HG02623 (cell line): ENCODE measurements around the gene CHTOP.
"Not testable (repeated sequence)": the region's sequence is repeated elsewhere in the genome, so short reads cannot be mapped to it uniquely, and the experiment has no call there.

Source experiments
- ATAC-seq: cut with Tn5 transposase; IDR thresholded peaks from one replicate; pipeline ENCODE4 v1.9.1; 2021; ENCODE audit warnings: moderate library complexity; ENCODE audit not compliant: unreplicated experiment

CHTOP gene

GRCh38 chr1:153658400-153659174 lies 24.7 kb downstream of the CHTOP start, which contains the start of gene SNAPIN:
TSS of gene SNAPIN (plus strand) at chr1:153658703. CDS start at chr1:153658744, 41 bp downstream.
- peak; percentile 94 for ATAC-seq

DNA sequence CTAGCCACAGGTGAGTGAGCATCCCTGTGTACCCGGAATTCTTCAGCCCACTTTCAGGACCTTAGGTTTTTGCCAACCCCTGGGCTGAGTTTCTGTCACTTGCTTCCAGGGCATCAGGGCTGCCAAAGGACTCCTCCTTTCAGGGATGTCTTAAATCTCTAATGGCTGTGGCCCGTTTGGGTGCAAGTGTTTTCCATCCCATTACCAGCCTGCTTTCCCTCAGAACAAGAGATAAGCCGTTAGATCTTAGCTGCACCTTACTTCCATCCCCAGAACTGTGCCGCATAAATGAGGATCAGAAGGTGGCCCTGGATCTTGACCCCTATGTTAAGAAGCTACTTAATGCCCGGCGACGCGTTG lies 25.3 kb downstream of the CHTOP start:
- ATAC-seq, result no peak

DNA sequence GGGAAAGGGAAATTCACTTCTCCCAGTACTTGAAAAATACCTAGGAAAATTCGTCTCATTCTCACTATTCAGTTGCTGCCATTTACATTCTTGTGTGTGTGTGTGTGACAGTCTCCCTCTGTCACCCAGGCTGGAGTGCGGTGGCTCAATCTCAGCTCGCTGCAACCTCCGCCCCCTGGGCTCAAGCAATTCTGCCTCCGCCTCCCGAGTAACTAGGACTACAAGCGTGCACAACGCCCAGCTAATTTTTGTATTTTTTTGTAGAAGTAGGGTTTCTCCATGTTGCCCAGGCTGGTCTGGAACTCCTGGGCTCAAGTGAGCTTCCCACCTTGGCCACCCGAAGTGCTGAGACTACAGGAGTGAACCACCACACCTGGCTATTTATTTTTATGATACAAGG lies 25.8 kb downstream of the CHTOP start:
- no peak for ATAC-seq

GRCh38 chr1:153661111-153661708 lies 27.3 kb downstream of the CHTOP start:
- ATAC-seq, result no peak

GRCh38 chr1:153662269-153662668 lies 28.4 kb downstream of the CHTOP start:
- ATAC-seq, result no peak

- ATAC-seq, result no peak
These were observed 29.3 kb downstream of the CHTOP start for GRCh38 chr1:153663211-153663610.

DNA sequence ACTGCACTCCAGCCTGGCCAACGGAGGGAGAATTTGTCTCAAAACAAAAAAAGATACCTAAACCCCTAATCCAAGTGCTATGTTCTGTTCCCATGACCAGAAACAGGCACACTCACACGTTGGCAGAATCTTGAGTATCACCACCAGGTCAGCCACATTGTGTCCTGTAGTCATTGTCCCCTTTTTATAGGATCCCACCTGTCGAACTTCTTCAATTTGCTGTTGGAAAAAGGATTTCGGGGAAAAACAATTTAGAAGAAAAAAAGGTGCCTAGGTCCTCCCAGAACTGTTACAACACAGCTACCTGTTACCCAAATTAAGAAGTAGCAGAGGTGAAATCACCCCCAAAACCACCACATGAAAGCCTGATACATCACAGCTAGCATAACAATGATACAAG lies 33.6 kb downstream of the CHTOP start:
- no peak for ATAC-seq

DNA sequence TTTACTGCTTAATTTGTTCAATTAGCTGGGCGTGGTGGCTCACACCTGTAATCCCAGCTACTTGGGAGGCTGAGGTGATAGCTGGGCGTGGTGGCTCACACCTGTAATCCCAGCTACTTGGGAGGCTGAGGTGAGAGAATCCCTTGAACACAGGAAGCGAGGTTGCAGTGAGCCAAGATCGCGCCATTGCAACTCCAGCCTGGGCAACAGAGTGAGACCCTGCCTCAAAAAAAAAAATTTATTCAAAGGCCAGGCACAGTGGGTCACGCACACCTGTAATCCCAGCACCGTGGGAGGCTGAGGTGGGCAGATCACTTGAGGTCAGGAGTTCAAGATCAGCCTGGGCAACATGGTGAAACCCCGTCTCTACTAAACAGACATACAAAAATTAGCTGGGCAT lies 34.8 kb downstream of the CHTOP start:
- not testable (repeated sequence) for ATAC-seq

DNA sequence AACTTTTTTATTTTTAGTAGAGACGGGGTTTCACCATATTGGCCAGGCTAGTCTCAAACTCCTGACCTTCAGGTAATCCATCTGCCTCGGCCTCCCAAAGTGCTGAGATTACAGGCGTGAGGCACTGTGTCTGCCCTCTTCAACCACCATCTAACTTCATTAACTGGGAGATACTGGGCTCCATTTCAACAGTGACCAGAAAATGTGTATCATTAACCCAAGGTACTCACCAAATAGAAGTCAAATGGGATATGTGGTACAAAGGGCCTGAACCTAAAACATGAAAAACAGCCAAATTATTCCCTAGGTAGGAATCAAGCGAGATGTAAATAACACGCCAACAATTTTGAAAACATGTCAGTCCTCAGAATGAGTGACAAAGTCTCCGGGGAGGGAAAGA lies 35.7 kb downstream of the CHTOP start:
- ATAC-seq, result no peak

- ATAC-seq, result no peak
These were observed 36.5 kb downstream of the CHTOP start for GRCh38 chr1:153670257-153670858.

DNA sequence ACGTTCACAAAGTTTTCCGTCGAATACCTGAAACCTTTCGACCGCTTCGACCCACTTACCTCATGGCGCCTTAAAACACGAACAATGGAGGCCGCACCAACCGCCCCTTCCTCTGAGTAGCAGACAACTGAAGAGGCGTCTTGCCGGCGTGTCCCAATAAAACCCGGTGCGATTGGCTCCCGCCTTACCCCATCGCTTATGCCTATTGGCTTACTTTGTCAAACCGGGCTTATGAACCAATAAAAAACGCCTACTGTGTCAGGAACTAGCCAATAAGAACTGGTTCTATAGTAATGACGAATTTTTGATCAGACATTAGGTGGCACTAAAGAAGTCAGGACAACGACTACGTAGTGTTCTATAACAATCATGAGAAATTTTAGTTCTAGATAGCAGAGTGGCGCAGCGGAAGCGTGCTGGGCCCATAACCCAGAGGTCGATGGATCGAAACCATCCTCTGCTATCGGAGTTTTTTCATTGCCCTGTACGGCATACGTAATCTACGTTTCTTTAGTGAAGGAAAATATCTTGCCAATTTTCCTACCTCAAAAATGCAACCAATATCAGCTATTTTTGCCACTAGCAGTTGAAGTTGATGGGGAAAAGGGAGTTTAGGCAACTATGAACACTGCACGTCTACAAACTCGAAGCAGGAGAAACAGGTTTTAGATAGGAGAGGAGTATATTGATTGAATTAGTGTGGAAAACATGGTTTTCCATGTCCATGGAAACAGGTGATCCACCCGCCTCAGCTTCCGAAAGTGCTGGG lies 37.2 kb downstream of the CHTOP start, which contains the start of gene ILF2:
TSS of gene ILF2 (minus strand) at position 135 of the 769 bp plus-strand sequence. CDS start at position 64, 71 bp downstream.
- ATAC-seq, result peak; percentile 96

DNA sequence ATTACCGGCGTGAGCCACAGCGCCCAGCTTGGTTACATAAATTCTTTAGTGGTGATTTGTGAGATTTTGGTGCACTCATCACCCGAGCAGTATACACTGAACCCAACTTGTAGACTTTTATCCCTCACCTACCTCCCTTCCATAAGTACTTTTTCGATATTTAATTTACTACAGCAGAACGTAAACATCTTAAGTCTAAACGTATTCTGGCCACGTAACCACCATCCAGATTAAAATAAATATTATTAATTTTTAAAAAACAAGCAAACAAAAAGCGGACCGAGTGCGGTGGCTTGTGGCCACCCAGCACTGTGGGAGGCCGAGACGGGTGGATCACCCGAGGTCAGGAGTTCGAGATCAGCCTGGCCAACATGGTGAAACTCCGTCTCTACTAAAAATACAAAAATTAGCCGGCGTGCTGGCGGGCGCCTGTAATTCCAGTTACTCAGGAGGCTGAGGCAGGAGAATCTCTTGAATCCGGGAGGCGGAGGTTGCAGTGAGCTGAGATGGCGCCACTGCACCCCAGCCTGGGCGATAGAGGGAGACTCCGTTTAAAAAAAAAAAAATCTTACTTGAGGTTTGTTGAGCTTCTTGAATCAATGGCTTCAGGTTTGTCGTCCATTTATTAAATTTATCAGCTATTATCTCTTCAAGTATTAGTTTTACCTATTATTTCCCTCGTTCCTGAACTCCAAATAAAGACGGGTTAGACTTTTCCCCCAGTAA lies 37.9 kb downstream of the CHTOP start:
- peak; percentile 17 for ATAC-seq

DNA sequence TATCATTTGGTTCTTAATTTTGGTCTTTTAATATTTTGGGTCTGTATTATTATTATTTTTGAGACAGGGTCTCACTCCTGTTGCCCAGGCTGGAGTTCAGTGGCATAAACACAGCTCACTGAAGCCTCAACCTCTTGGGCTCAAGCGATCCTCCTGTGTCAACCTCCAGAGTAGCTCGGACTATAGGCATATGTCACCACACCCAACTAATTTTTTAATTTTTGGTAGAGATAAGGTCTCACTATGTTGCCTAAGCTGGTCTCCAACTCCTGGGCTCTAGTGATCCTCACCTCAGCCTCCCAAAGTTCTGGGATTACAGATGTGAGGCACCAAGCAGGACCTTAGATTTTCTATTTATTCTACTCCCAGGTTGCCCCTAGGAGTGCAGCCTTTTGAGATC lies 39.6 kb downstream of the CHTOP start:
- ATAC-seq, result no peak

- ATAC-seq, result no peak
These were observed 44.1 kb downstream of the CHTOP start for GRCh38 chr1:153677718-153678518.

DNA sequence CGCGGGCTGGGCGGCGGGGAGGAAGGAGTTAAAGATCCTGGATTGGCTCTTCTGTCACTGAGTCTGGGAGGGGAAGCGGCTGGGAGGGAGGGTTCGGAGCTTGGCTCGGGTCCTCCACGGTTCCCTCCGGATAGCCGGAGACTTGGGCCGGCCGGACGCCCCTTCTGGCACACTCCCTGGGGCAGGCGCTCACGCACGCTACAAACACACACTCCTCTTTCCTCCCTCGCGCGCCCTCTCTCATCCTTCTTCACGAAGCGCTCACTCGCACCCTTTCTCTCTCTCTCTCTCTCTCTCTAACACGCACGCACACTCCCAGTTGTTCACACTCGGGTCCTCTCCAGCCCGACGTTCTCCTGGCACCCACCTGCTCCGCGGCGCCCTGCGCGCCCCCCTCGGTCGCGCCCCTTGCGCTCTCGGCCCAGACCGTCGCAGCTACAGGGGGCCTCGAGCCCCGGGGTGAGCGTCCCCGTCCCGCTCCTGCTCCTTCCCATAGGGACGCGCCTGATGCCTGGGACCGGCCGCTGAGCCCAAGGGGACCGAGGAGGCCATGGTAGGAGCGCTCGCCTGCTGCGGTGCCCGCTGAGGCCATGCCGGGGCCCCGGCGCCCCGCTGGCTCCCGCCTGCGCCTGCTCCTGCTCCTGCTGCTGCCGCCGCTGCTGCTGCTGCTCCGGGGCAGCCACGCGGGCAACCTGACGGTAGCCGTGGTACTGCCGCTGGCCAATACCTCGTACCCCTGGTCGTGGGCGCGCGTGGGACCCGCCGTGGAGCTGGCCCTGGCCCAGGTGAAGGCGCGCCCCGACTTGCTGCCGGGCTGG lies 44.9 kb downstream of the CHTOP start, which contains the start of gene NPR1:
TSS of gene NPR1 (plus strand) at position 170 of the 818 bp plus-strand sequence. CDS start at position 591, 421 bp downstream.
- no peak for ATAC-seq

- no peak for ATAC-seq
These were observed 45.7 kb downstream of the CHTOP start for GRCh38 chr1:153679337-153680119.

GRCh38 chr1:153680120-153680403 lies 46.2 kb downstream of the CHTOP start:
- no peak for ATAC-seq

- ATAC-seq, result no peak
These were observed 48.9 kb downstream of the CHTOP start for GRCh38 chr1:153682730-153683129.
